Gastrocnemius medialis (tissue), 4 donors: ENCODE measurements around the gene FOXA2. TPM values are rescaled to one million over a fixed set of nuclear protein-coding genes. Genes with fewer than 3 reads are reported as not detected.
A peak's percentile ranks its signal among the peaks of the same experiment; 100 is the strongest.
"Not testable (repeated sequence)": the region's sequence is repeated elsewhere in the genome, so short reads cannot be mapped to it uniquely, and the experiment has no call there.

ENCODE experiments used
- ATAC-seq, 2 donors: fragments of 150-250 bp; one replicate each; pipeline ENCODE4 v1.9.1; 2016
- DNase-seq, 2 donors: peaks; one replicate each; pipeline ENCODE4 v3.0.0-alpha.2; 2019
- H3K27ac ChIP-seq, 4 donors: fragments of 200-600 bp; sonication (generic); 1 replicate in 1 of 4; 2 replicates in 3 of 4; pipeline ENCODE4 v1.5.1; 2016 to 2018; ENCODE audit warnings: mild to moderate bottlenecking in 2 of 4, moderate library complexity in 1 of 4
- H3K27me3 ChIP-seq, 3 donors: fragments of 200-600 bp; sonication (generic) in 2 of 3; 1 replicate in 1 of 3; 2 replicates in 2 of 3; pipeline versions ENCODE4 v1.5.1 to v1.6.0; 2016 to 2019; ENCODE audit warnings: mild to moderate bottlenecking in 1 of 3, moderate library complexity in 1 of 3
- H3K36me3 ChIP-seq, 2 donors: fragments of 200-600 bp; sonication (generic) in 1 of 2; one replicate each; pipeline ENCODE4 v1.5.1; 2017 to 2018
- H3K4me1 ChIP-seq, 2 donors: fragments of 200-600 bp; sonication (generic) in 1 of 2; one replicate each; pipeline ENCODE4 v1.5.1; 2016 to 2017; ENCODE audit warnings: mild to moderate bottlenecking in 2 of 2
- H3K4me3 ChIP-seq, 4 donors: fragments of 200-600 bp; sonication (generic) in 3 of 4; 1 replicate in 1 of 4; 2 replicates in 3 of 4; pipeline ENCODE4 v1.5.1; 2016 to 2019; ENCODE audit warnings: mild to moderate bottlenecking in 2 of 4
- H3K9me3 ChIP-seq, 3 donors: fragments of 200-600 bp; sonication (generic) in 2 of 3; 1 replicate in 1 of 3; 2 replicates in 2 of 3; pipeline ENCODE4 v1.5.1; 2016 to 2019
- CTCF ChIP-seq, 5 experiments: fragments of 450-650 bp in 3 of 5; fragments of 200-600 bp in 2 of 5; sonication (generic) in 2 of 5; IDR thresholded peaks in 4 of 5; conservative IDR thresholded peaks in 1 of 5; 1 replicate in 4 of 5; 2 replicates in 1 of 5; pipeline ENCODE4 v1.5.1; 2016 to 2019; ENCODE audit warnings: antibody characterized with exemption in 5 of 5, mild to moderate bottlenecking in 3 of 5, moderate library complexity in 3 of 5
- POLR2A ChIP-seq, 2 donors: fragments of 450-650 bp; IDR thresholded peaks; one replicate each; pipeline ENCODE4 v1.6.1; 2017; ENCODE audit warnings: antibody characterized with exemption in 2 of 2, mild to moderate bottlenecking in 2 of 2, moderate library complexity in 2 of 2
- in situ Hi-C, 4 donors: fragments of 200-750 bp; cut with MboI; loops; one replicate each; pipeline versions ENCODE4 v1.15.0 to v1.8.0; 2017; ENCODE audit warnings: low sequenced_read_pairs in 4 of 4
- intact Hi-C: fragments of 100-400 bp; cut with DNase I; formaldehyde crosslinking; loops from one replicate; pipeline ENCODE4 v1.15.1; 2023; ENCODE audit warnings: low total_unique reads
- total RNA-seq, 4 donors: library from RNA; depleted of rRNA; stranded (reverse); fragments of >200 nt; gene quantifications; one replicate each; pipeline versions ENCODE4 v1.1.0 to v1.2.3, GENCODE V29; 2016

The FOXA2 gene
- total RNA-seq, 4 donors from 2014 or later = 0.42 to 0.72 TPM; not detected in 2

DNA sequence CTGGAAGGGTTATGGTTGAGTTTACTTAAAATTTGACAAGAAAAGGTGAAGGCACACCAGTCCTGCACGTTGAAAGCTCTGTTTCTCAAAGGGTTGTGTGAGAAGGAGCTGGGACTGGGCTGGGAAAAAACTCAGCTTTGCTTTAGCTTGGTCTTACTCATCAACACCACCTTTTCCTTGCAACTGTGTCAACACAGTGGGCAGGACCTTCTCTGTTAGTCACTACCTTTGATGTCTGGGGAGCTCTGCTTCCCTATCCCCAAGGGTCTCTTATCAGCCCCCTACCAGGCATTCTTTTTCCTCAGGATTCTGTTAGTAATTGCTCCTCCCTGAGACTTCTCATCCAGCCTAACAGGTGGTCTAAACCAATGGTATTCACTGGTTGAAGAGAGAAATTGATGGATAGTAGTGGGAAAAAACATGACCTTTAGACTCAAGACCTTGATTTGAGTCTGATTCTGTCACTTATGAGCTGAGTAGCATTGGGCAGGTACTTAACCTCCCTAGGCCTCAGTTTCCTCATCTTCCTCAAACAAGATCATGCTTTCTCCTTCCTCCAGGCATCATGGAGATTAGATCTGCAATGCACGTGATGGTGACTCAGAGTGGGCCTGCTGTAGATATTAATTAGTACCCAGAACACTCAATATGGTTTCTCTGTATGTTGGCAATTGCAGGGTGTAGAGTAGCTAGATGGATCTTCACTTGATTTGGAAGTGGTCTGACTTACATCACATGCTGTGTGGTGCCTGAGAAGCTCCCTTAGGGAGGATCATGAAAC is 17.2 kb upstream of the FOXA2 start:
- Histone ChIP-seq H3K36me3 (no peaks in the 10 kb centered on the region), H3K9me3 (no peaks in the 10 kb centered on the region), H3K4me3 (no peak overlapping the region), H3K4me1 (no peaks in the 10 kb centered on the region), H3K27me3 (peaks cover 0 to 6% (median 5%) of the 10 kb centered on the region in 3 donors), H3K27ac (no peak overlapping the region)
- DNase-seq (no peak), ATAC-seq (no peak)
- in situ Hi-C loops = no loop called here
- intact Hi-C loops = no loop called here
- TF ChIP-seq CTCF (IDR thresholded peaks at IDR 0.05 in 4 of 5, conservative IDR thresholded peaks at IDR 0.05 in 1 of 5) (no peak), POLR2A (IDR thresholded peaks at IDR 0.05) (no peak)

GRCh38 chr20:22599258-22599657 is 14.9 kb upstream of the FOXA2 start:
- in situ Hi-C loops = loop anchor here in 3 of 4 donors (25.0 kb wide), 1 partner anchor 262 kb away; no protein-coding TSS in a partner anchor
- H3K36me3 ChIP-seq, H3K4me1 ChIP-seq, intact Hi-C loops, ATAC-seq, H3K27ac ChIP-seq, H3K27me3 ChIP-seq, DNase-seq, H3K9me3 ChIP-seq, H3K4me3 ChIP-seq: not testable (repeated sequence)

DNA sequence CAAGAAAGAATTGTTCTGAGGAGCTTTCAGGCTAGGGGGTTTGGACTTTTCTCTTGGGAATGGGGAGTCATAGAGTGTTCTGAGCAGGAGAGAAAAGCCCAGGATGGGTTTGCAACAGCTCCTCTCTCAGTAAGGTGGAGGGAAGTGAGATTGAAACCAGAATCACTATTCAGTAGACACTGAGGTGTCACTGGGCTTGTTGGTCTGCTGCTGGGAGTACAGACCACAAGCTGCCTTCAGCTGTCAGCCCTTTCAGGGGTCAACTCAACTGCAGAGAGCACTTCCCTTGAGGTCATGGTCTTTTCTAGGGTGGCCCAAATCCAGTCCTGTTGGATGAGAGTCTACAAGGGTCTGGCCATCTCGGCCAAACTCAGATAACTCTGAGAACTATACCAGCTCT is 12.9 kb upstream of the FOXA2 start:
- in situ Hi-C loops = loop anchor here in 3 of 4 donors (25.0 kb wide), 1 partner anchor 260 kb away; no protein-coding TSS in a partner anchor
- no peaks in the 10 kb centered on the region for H3K4me1 ChIP-seq
- H3K9me3 ChIP-seq = no peaks in the 10 kb centered on the region
- no peak for TF ChIP-seq POLR2A (IDR thresholded peaks at IDR 0.05)
- intact Hi-C loops = no loop called here
- H3K27ac ChIP-seq = no peak overlapping the region
- no peak for ATAC-seq
- H3K27me3 ChIP-seq = peaks cover 0 to 19% (median 10%) of the 10 kb centered on the region in 3 donors
- H3K4me3 ChIP-seq = no peak overlapping the region
- H3K36me3 ChIP-seq = no peaks in the 10 kb centered on the region
- no peak for DNase-seq

- DNase-seq (no peak), ATAC-seq (no peak)
- H3K9me3 ChIP-seq = no peaks in the 10 kb centered on the region
- H3K36me3 ChIP-seq = no peaks in the 10 kb centered on the region
- peaks cover 37 to 72% (median 58%) of the 10 kb centered on the region in 3 donors for H3K27me3 ChIP-seq
- TF ChIP-seq CTCF (IDR thresholded peaks at IDR 0.05 in 4 of 5, conservative IDR thresholded peaks at IDR 0.05 in 1 of 5) (no peak), POLR2A (IDR thresholded peaks at IDR 0.05) (no peak)
- no peak overlapping the region for H3K4me3 ChIP-seq
- intact Hi-C loops = no loop called here
- H3K4me1 ChIP-seq = no peaks in the 10 kb centered on the region
- H3K27ac ChIP-seq = no peak overlapping the region
- in situ Hi-C loops = loop anchor here in 3 of 4 donors (25.0 kb wide), 1 partner anchor 253 kb away; no protein-coding TSS in a partner anchor
Measured at GRCh38 chr20:22590662-22591061, 6.3 kb upstream of the FOXA2 start.

- Histone ChIP-seq H3K36me3 (no peaks in the 10 kb centered on the region), H3K4me3 (peak overlapping the region in 2 of 4 donors; percentile 7 to 20), H3K27ac (no peak overlapping the region), H3K27me3 (peaks cover 71 to 87% (median 86%) of the 10 kb centered on the region in 3 donors), H3K4me1 (peaks cover 0 to 11% of the 10 kb centered on the region in 2 donors), H3K9me3 (no peaks in the 10 kb centered on the region)
- intact Hi-C loops (loop anchor here (1.0 kb wide), 1 partner anchor 247 kb away; no protein-coding TSS in a partner anchor), in situ Hi-C loops (loop anchor here (10.0 to 25.0 kb wide), 2 partner anchors 249 to 252 kb away; no protein-coding TSS in a partner anchor)
- peak in 1 of 2 donors; percentile 36 for ATAC-seq
- peak in 4 of 5 experiments; percentile 57 to 65 (median 60) for TF ChIP-seq CTCF (IDR thresholded peaks at IDR 0.05 in 4 of 5, conservative IDR thresholded peaks at IDR 0.05 in 1 of 5)
- no peak for TF ChIP-seq POLR2A (IDR thresholded peaks at IDR 0.05)
- no peak for DNase-seq
Measured at GRCh38 chr20:22586645-22587310, 2.4 kb upstream of the FOXA2 start.
